HG03469 (cell line): ENCODE measurements around the gene SLC24A3.

Experiments used
- ATAC-seq: cut with Tn5 transposase; IDR thresholded peaks from one replicate; pipeline ENCODE4 v1.9.1; 2021; ENCODE audit warnings: mild to moderate bottlenecking, moderate library complexity, moderate number of reproducible peaks; ENCODE audit not compliant: unreplicated experiment

The SLC24A3 gene

GRCh38 chr20:19568128-19568527, 355.7 kb downstream of the SLC24A3 start:
- ATAC-seq, result no peak

- no peak for ATAC-seq
These were observed 359.6 kb downstream of the SLC24A3 start for GRCh38 chr20:19571996-19572395.

DNA sequence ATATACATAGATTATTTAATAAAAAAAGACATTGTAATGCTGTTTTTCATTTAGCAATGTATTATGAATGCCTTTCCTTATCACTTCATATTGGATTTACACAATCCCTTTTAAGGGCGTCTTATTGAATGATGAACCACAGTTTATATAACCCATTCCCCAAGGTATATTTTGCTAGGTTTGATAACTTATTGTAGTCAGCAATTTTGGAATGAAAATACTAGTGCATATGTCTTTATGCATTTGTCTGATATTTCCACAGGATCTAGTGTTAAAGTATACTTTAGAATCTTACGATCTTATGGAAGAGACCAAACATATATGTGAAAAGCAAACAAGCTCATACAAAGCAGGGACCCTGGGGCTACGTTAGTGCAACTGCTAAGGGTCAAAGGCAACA, 365.2 kb downstream of the SLC24A3 start:
- ATAC-seq, result no peak

GRCh38 chr20:19582782-19583181, 370.3 kb downstream of the SLC24A3 start:
- no peak for ATAC-seq

GRCh38 chr20:19583532-19584175, 371.2 kb downstream of the SLC24A3 start:
- ATAC-seq, result no peak

DNA sequence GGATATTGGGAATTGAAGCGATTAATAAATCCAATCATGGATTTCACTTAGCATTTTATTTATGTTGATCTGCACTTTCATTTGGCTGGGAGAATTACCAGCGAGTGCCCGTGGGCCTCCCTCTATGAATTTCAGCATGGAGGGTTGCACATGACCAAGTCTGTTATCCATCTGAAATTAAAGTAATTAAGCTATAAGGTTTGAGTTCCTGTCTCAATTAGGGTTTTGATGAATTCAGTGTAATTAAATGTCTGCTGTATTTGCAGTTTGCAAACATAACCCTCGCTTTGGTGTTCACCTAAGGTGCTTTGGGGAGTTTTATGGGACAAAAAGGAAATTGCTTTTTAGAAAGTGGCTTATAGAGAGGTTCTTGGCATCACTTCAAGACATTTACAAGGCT, 375.8 kb downstream of the SLC24A3 start:
- ATAC-seq, result no peak

- no peak for ATAC-seq
These were observed 376.3 kb downstream of the SLC24A3 start for GRCh38 chr20:19588732-19589131.

DNA sequence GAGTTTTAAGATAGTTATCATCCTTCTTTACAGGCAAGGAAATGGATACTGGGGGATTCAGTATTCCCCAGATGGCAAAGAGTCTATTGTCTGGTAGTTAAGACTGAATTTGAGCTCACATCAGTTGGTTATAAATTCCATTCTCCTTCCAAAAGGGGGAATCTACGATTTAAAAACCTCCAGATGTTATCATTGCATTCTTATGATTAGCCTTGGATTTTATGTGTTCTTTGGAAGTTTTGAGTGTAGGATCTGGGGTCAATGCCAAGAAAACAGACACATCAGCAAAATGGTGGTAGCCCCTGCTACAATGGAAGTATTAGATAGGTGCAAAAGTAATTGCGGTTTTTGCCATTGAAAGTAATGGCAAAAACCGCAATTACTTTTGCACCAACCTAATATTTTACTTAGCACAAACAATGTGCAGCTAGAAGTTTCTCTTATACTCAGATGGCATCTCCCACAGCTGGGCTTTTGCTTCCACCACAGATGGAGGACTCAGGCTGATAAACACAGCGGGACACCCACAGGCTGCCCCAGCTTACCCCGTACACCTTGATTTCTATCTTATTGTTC, 377.4 kb downstream of the SLC24A3 start:
- no peak for ATAC-seq

- ATAC-seq, result no peak
These were observed 377.9 kb downstream of the SLC24A3 start for GRCh38 chr20:19590382-19590781.

DNA sequence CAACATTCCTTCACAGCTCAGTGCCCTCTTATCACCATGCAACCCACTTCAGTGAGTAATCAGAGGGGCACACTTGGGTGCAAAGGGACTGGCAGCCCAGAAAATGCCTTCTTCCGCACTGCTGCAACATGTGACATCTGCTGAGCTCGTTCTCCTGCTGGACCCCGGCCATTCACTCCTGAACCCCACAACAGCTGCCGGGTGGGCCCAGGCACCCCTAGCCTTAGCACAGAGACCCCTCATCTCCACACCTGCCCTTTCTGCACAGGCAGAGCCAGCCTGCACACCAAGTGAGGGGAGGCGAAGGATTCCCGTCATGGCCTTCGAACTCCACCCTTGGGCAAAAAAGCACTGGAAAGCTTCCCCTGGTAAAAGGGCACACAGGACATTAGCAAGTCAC, 381.3 kb downstream of the SLC24A3 start:
- no peak for ATAC-seq

DNA sequence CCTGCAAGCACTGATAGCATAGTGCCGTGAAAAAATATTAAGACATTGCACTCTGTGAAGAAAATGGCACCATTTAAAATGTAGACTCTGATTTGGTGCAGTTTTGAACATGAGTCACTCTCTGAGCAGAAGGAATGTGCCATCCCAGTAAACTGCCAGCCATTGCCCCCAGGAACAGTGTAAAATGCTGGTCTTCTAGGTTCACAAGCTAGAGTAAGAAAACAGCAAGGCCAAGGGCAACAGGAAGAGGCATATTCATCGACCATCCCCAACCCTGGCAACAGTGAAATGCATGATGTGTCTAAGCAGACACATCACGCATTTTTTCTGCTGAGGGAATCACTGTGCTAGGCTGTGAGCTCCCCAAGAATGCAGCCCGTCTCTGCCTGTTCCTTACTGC, 382.5 kb downstream of the SLC24A3 start:
- no peak for ATAC-seq

DNA sequence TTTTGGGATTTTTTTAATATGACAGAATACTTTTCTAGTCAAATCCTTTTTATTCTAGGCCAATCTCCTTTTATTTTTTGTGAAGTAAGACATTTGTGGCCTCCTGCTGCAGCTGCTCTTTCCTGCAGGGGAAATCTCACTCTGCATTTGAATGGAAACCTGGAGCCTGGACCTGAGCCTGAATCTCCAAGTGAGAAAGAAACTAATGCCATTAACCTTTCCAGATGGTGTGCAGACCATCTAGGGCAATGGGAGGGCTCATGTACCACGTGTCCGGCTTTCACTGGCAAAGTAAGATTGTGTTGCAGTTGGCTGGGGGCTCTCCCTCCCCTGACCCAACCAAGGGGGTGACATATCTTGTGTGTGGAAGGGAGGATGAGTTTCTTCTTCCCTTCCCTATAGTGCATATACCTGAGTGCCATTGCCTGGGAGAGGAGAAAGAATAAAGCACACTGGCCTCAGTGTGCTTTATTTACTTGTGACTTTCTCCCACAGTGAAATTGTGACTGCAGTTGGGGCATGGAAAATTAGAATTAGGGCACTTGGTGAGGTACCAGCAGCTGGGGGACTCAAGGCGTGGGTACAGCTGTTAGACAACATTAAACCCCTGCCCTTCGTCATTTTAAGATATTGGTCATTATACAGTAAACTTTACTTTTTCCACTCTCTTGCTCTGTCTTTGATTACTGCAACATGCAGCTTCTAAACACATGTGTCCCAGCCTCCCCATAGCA, 385.8 kb downstream of the SLC24A3 start:
- no peak for ATAC-seq

DNA sequence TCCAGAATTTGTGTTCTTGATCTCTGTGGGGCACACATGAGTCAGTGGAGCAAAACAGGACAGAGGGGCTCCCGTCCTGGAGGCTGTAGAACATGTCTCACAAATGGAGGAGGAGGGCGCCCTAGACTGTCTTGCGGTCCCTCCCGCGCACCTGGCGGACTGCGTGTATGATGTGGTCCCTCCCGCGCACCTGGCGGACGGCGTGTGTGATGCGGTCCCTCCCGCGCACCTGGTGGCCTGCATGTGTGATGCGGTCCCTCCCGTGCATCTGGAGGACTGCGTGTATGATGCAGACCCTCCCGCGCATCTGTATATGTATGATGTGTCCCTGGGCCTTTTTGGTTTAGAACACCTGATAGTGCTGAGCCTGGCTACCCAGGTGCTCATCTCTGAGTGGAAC, 386.8 kb downstream of the SLC24A3 start:
- ATAC-seq, result no peak

- no peak for ATAC-seq
These were observed 387.6 kb downstream of the SLC24A3 start for GRCh38 chr20:19600042-19600441.

- ATAC-seq, result no peak
These were observed 388.8 kb downstream of the SLC24A3 start for GRCh38 chr20:19601126-19601810.

DNA sequence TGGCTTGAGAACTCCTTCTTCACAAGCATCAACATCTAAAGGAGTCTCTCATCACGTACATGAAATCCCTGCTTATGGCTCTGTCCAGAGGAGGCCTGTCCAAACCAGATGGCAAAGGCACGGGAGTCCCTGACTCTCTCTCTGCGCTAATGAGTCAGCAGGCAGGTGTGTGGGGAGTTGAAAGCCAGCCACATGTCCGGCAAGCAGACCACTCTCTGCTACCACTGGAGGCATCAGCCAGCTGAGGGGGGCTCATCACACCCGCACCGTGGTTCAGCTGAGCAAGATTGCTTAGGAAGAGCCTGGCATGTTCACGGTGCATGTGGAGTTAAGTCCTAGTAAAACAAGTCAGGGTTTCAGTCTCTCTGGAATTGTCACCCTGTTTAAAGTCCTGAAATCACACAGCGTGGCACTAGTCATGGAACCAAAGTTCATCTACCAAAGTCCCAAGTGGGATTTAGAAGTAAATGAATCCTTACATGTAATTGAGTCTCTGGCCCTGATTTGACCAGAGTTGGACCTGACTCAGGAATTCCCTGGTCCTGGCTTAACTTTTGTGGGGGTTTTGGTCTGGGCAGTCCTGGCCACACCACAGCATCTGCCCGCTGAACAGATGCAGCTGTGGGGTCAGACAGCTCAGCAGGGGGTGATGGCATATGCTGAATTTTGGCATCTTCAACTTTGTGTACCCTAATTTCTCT, 390.4 kb downstream of the SLC24A3 start:
- no peak for ATAC-seq

- ATAC-seq, result no peak
These were observed 390.9 kb downstream of the SLC24A3 start for GRCh38 chr20:19603376-19603750.

DNA sequence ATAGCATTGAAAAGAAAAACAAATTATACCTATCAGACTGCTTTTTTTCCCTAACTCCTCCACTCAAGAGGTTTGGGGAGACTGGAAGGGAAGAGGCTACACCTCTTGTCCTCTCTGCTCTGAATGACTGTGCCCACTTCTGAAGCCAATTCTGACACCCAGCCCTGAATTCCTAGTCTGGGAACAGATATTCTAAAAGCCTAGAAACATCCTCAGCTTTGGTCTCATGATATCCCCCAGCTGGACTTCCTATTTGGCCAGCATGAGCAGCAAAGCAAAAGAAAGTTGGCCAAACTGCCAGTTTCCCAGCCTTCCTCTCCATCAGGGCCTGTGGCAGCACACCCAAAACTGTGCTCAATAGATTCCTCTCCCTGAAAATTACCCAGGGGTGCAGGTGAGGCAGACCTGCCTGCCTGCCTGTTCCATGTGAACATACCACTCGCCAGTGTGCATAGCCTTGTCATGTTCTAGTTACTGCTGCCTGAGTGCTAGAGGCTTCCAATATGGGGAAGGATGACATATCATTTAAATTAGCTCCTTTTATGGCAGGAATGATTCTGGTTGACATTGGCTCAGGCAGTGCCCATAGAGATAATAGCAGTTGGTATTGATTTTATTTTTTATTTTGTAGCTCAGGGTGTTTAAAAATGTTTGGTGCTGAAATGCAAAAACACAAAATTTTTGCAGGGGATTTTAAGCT, 393.5 kb downstream of the SLC24A3 start:
- ATAC-seq, result no peak

GRCh38 chr20:19609642-19610223, 397.3 kb downstream of the SLC24A3 start:
- no peak for ATAC-seq

GRCh38 chr20:19615629-19616028, 403.2 kb downstream of the SLC24A3 start:
- ATAC-seq, result no peak
